HL-60 (cell line): ENCODE measurements around the gene SFMBT2.

Experiments
- CTCF ChIP-seq: IDR thresholded peaks from one replicate; pipeline ENCODE4 v1.5.1; 2011; ENCODE audit warnings: low read length, control low read depth, inconsistent platforms; ENCODE audit not compliant: insufficient read depth
- POLR2AphosphoS5 ChIP-seq: IDR thresholded peaks from 2 replicates; pipeline ENCODE4 v1.6.1; 2012; ENCODE audit warnings: low read depth
- REST ChIP-seq: IDR thresholded peaks from 2 replicates; pipeline ENCODE4 v1.6.1; 2012; ENCODE audit warnings: low read depth; ENCODE audit not compliant: insufficient replicate concordance
- SPI1 ChIP-seq: IDR thresholded peaks from 2 replicates; pipeline ENCODE4 v1.6.1; 2012; ENCODE audit warnings: low read depth, mild to moderate bottlenecking, borderline replicate concordance

- TF ChIP-seq CTCF (no peak), POLR2AphosphoS5 (no peak), SPI1 (no peak), REST (no peak)
Observed at GRCh38 chr10:7380704-7381241, 30.1 kb downstream of the SFMBT2 start.
